VCaP (cell line): Measurements from ENCODE around the gene LRP3.

Source experiments
- H3K27ac ChIP-seq: fragments of 450-650 bp; 2 replicates; pipeline ENCODE4 v1.5.1; 2017
- CTCF ChIP-seq: fragments of 450-650 bp; conservative IDR thresholded peaks from 2 replicates; pipeline ENCODE4 v1.5.1; 2017; ENCODE audit warnings: mild to moderate bottlenecking, moderate library complexity

LRP3 gene

GRCh38 chr19:33245948-33246708 is 52.0 kb downstream of the LRP3 start:
- peak; percentile 54 for TF ChIP-seq CTCF
- no peak overlapping the region for H3K27ac ChIP-seq

- no peak for TF ChIP-seq CTCF
- H3K27ac ChIP-seq: no peak overlapping the region
These were observed 52.7 kb downstream of the LRP3 start for GRCh38 chr19:33246709-33247440.

- H3K27ac ChIP-seq: no peak overlapping the region
- no peak for TF ChIP-seq CTCF
These were observed 53.3 kb downstream of the LRP3 start for GRCh38 chr19:33247441-33247819.

GRCh38 chr19:33248104-33248503 is 54.0 kb downstream of the LRP3 start:
- TF ChIP-seq CTCF: no peak
- H3K27ac ChIP-seq: no peak overlapping the region

GRCh38 chr19:33248553-33248953 is 54.4 kb downstream of the LRP3 start:
- H3K27ac ChIP-seq: no peak overlapping the region
- TF ChIP-seq CTCF: no peak

GRCh38 chr19:33248954-33249613 is 55.0 kb downstream of the LRP3 start:
- no peak overlapping the region for H3K27ac ChIP-seq

More at GRCh38 chr19:33248954-33249613, 55.0 kb downstream of the LRP3 start:
- TF ChIP-seq CTCF: no peak
